Activated CD4-positive, alpha-beta T cell treated with anti-CD3 and anti-CD28 coated beads, Interleukin-2, Interleukin-4, amounts not matched to agents 100 ng/mL and 50 ng/mL, durations not matched to agents 16 hours and 8 hours (primary cell): ENCODE results near the gene DRICH1.
"Not testable (repeated sequence)": the region's sequence is repeated elsewhere in the genome, so short reads cannot be mapped to it uniquely, and the experiment has no call there.

Source experiments
- DNase-seq: peaks from one replicate; pipeline ENCODE4 v3.0.0-alpha.2; 2020; ENCODE audit warnings: low spot score

Gene DRICH1, protein sequence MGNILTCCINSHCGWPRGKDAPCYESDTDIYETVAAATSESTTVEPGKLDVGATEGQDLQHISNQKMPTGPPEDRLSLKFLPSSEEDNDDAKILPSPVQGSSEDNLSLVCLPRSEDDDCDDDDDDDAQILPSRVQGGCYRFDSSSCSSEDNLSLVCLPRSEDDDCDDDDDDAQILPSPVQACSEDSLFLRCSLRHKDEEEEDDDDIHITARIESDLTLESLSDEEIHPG

GRCh38 chr22:23632178-23632577 is at the start of gene DRICH1:
DRICH1 (minus strand) TSS chr22:23632321; CDS start chr22:23632023, 298 bp downstream.
- DNase-seq: no peak

DNA sequence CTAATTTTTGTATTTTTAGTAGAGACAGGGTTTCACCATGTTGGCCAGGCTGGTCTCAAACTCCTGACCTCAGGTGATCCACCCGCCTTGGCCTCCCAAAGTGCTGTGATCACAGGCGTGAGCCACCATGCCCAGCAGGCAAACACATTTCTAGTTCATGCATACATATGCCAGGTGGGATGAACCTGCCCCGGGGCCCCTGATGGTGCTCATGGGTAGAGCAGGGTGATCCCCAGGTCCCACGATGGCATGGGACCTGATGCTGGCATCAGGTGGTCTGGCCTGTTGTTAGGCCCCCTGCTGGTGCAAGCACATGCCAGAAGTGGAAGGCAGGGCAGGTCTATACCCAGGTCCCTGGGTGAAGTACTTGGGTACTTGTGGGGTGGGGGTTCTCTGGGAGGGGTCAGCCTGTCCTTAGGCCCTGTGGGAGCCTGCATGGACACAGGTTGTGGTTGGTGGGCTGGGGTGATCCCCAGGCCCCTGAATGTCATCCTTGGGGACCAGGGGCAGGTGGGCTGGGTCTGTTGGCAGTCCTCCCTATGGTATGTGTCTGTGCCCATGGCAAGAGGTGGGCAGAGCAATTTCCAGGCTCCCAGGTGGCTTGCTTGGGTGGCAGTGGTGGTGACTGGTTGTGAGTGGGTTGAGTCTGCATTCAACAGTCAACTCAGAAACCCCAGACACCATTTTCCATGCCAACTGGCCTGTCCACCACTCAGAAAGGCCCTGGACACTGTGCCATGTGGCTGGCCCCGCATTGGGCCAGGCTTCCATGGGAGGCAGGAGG is 49.1 kb upstream of the DRICH1 start:
- DNase-seq: no peak

DNA sequence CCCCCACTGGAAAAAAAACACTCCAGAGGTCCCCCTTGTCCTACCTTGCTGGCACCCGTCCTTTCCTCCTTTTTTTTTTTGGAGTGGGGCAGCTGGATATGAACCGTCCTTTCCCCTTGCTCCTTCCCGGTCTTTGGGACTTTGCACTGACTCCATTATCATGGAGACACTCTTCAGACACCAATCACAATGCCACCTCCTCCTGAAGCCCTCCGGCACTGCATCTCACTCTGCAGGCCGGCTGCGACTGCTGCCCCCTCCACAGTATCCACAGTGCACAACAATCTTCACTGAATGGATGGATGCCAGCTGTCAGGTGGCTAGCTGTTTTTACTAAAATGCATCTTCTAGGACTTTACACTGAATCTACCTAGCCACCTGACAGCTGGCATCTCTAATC is 46.0 kb upstream of the DRICH1 start:
- DNase-seq: no peak

DNA sequence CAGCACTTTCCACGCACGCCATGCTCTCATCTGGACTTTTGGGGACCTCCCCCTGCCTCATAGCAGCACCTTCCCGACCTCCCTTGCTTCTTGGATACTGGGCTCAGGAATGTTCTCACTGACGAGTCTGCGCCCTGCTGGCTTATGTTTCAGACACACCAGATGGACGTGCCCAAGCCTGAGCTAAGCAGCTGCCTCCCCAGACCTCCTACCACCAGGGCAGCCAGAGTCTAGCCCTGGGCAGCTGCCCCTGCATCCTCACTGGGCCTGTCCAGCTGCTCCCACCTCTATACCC is 45.5 kb upstream of the DRICH1 start:
- DNase-seq: no peak

DNA sequence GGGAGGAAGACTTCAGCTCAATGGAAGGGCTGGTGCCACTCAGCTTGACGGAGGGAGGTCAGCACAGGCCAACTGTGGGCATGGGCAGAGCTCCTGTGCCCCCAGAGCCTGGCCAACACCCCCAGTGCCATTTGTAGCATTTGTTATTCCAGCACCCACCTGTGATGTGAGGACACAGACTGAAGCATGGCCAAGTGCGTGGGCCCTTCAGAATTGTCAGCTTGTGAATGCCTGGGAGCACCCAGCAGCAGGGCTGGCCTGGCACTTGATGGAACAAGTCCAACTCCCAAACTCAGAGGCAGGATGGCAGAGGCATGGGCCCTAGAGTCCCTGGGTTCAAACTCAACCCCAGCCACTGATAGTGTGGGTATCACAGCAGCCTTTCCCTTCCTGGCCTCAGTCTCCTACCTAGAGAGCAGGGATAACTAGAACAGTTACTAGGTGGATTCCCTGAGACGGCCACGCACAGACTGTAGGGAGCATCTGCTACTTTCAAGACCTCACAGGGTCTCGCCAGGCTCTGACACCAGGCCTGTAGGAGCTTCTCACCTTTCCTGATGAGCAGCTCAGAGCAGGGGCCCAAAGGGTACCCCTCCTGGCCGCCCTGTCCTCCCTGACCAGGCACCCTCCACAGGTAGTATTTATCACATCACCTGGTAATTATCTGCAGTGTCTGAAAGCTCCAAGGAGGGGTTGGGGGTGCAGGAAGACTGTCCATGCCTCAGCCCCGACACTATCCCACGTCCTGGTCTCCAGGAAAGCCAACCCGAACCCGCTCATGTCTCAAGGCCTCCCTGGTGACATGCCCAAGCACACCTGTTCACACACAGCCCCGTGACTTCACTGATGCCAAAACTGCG is 45.0 kb upstream of the DRICH1 start:
- DNase-seq: not testable (repeated sequence)

DNA sequence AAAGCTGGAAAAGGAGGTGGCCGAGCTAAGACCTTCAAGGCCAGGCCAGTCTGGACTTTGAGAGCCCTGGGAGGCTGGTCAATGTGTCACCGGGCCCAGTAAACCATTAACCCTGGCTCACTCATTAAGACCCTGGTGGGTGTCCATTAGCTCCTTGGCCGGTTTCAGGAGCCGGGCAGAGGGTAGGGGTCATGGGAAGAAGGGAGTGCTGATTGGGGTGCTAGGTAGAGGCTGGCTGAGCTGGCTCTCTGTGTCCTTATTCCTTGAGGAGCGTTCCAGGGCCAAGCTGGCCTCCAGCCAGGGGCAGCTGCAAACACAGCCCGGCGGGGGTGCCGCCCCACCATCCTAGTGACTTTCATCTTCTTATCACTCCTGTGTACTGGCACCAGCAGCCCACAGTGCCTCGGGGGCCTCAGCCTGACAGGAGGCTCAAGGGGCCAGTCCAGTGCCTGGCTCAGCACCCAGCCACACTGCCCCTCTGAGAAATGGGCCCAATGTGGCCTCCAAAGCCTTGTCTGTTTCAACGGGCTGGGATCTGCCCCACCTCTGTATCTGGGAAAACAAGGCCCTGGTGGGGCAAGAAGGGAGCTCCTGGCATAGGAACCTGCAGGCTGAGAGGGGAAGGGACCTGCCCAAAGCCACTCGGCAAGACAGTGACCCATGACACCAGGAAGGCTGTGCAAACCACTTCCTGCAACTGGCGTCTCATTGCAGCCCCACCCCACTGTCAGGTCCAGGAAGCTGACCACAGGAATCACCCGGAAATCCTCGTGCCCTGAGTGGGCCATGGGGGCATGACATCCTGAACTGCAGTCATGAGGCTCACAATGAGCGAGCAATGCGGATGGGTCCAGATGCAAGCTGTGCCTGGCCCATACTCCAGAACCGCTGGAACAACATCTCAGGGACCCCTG is 43.6 kb upstream of the DRICH1 start:
- DNase-seq: peak; percentile 10

GRCh38 chr22:23674886-23675501 is 42.9 kb upstream of the DRICH1 start:
- DNase-seq: not testable (repeated sequence)

DNA sequence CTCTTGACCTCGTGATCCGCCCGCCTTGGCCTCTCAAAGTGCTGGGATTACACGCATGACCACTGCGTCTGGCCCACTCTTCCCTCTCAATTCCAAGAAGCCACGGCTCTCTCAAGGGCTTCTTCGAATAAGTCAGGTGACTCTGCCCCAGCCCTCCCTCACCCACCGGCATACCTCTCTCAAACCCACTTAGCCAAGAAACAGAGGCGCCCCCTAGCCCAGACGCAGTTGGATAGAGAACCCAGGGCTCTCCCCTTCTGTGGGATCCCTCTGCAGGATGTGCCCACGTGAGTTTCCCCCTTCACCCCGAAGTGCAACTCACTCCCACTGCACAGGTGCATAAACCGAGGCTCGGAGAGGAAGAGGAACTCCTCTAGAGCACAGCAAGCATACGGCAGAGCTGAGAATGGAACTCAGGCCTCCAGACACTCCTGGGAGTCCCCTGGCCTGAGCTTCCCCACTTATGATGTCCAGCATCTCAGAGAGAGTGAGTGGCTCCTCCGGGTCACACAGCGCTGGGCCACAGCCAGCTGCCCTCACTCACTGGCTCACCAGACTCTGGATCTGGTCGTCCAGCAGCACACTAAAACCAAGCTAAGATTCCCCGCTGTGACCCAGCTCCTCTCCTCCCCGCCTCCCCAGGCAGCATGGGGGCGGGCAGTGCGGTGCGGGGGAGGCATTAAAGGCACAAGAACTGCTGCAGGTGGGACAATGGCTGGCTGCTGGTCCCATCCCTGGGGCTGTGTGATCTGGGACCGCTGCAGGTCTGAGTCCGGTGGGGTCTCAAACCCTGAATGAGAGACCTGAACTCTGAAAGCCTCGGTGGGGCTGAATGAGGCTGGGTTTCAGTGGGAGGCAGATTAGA is 41.9 kb upstream of the DRICH1 start:
- DNase-seq: no peak

DNA sequence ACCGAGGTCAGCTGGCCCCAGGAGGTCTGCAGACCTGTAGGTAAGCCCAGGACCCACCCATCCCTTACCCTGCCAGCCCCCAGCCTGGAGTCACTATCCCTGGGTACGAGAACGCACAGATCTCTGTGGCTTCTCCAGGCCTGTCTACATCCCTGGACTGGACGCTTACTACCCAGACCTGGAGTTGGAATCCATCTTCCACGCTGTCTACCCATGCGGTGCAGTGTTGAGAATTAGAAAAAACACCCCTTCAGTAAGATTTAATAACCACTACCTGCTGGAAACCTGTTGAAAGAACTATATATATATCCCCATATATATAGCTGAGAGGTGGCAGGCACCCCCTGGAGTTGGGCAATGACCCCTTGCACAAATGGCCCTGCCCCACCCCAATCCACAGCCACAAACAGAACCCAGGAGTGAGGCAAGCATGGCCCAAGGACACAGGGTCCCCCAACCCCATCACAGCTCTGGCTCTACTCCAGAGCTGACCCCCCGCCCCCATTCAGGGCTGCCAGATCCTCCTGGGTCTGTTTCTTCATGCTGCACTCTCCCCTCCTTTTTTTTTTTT is 41.0 kb upstream of the DRICH1 start:
- no peak for DNase-seq

DNA sequence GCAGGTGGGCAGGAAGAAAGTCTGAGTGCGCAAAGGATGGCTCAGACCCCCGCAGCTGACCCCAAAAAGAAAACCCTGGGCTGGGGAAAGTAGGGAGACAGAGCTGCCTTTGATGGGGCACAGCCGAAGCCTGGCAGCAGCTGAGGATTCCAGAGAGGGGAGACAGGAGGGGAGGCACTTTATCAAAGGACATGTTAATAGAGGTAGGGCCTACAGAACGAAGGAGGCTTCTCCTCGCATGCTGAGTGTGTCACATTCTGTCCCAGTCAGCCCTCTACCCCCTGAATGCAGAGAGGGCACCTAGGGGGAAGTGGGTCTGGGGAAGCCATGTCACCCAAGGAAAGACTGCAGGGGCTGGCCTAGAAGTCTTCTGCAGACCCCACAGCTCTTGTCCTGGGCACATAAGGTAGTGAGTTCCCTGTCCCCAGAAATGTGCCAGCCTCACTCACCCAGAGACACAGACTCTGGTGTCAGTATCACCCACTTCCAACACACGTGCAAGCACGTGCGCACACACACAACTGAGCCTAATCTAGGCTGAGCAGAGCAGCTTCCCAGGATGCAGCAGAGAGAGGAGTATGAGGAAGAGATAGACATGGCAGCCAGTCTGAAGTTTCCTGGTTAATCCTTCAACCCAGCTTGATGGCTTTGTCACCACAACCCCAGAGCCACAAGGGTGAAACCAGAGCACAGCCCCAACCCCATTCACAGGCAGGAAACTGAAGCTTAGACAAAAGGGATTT is 40.4 kb upstream of the DRICH1 start:
- not testable (repeated sequence) for DNase-seq

GRCh38 chr22:23671387-23671786 is 39.3 kb upstream of the DRICH1 start:
- DNase-seq: not testable (repeated sequence)

GRCh38 chr22:23670378-23671295 is 38.5 kb upstream of the DRICH1 start:
- no peak for DNase-seq

GRCh38 chr22:23660381-23660780 is 28.3 kb upstream of the DRICH1 start:
- not testable (repeated sequence) for DNase-seq

- no peak for DNase-seq
These were observed 25.6 kb upstream of the DRICH1 start for GRCh38 chr22:23657727-23658126.

GRCh38 chr22:23655891-23656475 is 23.9 kb upstream of the DRICH1 start:
- DNase-seq: no peak

DNA sequence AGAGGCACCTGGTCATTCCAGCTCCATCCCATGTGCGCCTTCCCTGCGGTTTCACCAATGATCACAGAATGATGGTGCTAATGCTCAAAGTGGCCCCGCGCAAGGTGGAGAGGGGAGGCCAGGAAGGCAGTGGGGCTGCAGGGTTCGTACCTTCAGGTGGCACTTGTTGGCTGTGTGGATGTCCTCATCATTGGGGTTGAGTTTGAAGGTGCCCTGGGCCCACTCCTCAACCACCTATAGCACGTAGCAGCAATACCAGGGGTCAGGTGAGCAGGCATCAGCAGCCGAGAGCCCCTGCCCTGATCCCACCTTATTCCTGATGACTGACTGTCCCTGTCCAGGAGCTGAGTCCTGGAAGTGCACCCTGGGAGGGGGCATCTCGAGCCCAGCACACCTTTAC is 20.6 kb upstream of the DRICH1 start:
- no peak for DNase-seq

GRCh38 chr22:23652286-23652685 is 20.2 kb upstream of the DRICH1 start:
- DNase-seq: no peak

DNA sequence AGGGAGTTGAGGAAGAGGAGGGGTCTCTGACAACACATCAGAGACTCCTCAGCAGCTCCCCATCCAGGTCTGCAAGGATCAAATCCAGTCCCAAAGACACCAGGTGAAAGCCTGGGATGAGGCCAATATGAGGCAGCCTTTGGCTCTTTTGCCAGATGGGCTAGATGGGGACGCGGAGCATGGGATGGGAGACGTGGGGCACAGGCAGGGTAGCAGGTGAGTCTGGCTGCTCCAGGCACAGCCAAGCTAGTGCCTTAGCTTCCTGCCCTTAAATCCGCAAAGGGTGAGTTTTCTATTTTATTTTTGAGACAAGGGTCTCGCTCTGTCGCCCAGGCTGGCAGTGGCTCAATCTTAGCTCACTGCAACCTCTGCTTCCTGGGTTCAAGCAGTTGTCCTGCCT is 19.6 kb upstream of the DRICH1 start:
- no peak for DNase-seq
